Stimulated activated CD4-positive, alpha-beta T cell treated with anti-CD3 and anti-CD28 coated beads, Interleukin-12 subunit alpha, Interleukin-12 subunit beta, amount 100 ng/mL, for 4 hours (primary cell): ENCODE data around the gene GSDMA.
A peak's percentile ranks its signal among the peaks of the same experiment; 100 is the strongest.

ENCODE experiments used
- DNase-seq: peaks from one replicate; pipeline ENCODE4 v3.0.0-alpha.2; 2020

GSDMA gene

GRCh38 chr17:39963829-39964228 lies 1.0 kb downstream of the GSDMA start:
- DNase-seq, result no peak

- no peak for DNase-seq
Measured at GRCh38 chr17:39965017-39965699, 2.4 kb downstream of the GSDMA start.

DNA sequence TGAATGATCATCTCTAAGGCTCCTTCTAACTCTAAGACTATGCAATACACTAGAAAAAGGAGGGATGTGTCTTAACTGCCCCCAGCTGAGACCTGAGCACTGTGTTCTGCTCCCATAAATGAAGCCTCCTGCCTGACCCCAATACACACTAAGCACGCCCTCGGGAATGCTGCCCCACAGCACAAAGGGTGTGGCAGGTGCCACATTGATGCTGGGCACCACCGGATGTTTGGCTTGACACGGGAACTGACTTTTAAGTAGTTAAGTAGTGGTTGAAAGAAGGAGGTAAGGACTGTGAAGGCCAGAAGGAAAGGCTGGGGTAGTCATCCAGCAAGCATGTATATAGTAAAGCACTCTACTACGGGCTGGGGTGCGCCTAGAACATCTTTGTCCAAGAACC lies 4.0 kb downstream of the GSDMA start:
- no peak for DNase-seq

GRCh38 chr17:39968761-39969160 lies 6.0 kb downstream of the GSDMA start:
- no peak for DNase-seq

- DNase-seq, result no peak
Measured at GRCh38 chr17:39969375-39969774, 6.6 kb downstream of the GSDMA start.

DNA sequence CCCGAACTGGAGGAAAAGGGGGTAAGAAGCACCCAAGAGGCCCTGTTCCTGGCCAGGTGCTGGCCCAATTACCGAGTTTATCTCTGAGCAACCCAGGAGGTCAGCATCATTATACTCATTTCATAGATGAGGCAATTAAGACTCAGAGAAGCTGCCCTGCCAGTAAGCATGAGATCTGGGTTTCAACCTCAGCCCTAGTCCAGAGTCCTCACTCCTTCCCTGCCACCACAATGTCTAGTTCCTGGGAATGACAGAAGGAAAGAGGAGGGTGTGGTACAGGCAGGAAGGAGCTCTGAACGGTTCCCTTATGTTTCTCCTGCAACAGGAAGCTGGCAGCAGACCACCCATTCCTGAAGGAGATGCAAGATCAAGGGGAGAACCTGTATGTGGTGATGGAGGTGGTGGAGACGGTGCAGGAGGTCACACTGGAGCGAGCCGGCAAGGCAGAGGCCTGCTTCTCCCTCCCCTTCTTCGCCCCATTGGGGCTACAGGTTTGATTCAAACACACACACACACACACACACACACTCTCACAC lies 7.4 kb downstream of the GSDMA start:
- DNase-seq, result no peak

GRCh38 chr17:39971076-39971603 lies 8.3 kb downstream of the GSDMA start:
- DNase-seq, result no peak

- DNase-seq, result no peak
Measured at GRCh38 chr17:39972271-39972670, 9.5 kb downstream of the GSDMA start.

DNA sequence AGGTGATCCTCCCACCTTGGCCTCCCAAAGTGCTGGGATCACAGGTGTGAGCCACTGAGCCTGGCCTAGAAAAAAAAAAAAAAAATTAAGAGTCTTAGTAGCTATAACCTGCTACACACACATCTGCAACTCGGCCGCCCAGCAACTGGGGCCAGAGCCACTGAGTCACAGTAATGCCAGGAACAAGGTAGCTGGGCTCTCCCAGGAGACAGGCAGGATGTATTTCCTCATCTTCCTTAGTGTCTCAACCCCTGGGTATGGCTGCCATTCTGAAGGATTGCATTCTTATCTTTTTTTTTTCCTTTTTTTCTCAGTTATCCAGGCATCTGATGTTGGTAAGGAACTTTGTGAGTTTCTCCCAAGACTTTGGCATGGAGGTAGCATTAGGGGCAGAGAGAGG lies 10.7 kb downstream of the GSDMA start:
- DNase-seq, result no peak

GRCh38 chr17:39974433-39974832 lies 11.6 kb downstream of the GSDMA start:
- DNase-seq, result no peak

DNA sequence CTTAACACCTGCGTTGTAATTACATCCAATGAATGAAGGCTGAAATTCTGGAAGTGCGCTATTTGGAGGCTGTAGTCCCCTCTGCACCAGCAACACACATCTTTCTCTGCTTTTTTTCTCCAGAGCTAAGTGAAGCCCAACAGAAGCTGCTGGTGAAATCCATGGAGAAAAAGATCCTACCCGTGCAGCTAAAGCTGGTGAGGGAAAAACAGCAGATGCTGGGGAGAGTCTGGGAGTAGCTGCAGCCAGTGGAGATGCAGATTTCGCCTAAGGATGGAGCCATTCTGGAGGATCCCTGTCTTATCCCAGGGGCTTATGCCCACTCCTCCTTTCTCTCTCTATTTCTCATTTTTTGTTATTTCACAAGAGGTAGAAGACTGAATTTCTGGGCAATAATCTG lies 13.0 kb downstream of the GSDMA start:
- DNase-seq, result no peak

DNA sequence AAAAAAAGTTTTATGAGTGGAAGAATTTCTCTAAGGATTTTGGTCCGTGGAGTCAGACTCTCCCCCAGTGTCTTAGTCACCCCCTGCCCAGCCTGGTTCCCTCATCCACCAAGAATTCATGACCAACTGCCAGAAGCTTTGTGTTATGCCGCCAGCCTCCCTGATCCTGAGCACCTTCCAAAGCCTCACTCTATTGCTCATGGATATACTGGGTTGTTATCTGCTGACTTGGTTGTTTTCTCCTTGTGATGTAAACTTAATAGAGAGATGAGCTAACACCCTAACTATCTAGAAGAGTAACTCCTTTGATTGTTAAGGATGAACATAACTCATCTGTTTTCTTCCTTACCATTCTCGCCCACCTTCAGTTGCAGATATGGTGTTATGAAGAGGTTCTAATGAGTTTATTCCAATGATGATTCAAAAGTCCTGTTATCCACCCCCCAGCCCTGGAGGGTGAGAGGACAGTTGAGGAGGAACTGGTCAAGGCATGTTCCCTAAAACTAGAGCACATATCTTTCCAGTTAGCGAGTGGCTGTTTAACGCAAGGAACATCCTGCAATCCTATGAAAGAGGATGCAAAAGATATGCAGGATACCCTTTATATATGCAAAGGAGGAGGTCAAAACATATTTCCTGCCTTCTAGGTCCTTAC lies 16.3 kb downstream of the GSDMA start:
- no peak for DNase-seq

DNA sequence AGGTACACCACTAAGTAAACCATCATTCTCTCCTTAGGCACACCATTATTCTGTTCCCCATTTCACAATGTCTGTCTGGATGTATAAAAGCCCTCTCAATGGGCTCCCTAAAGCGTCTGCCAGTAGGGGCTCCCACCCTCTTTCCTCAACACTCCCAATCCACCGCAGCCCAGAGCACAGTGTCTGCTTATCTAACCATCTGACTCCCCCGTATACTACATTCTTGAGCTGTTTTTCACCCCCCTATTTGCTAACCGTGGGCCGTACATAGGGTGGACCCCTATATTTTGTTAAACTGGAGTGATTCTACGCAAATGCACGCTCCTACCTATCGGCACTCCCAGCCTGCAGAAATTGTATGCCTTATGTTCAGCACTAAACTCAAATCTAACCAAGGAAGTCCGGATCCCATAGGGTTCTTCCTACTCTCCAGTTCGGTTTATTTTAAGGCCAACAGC lies 17.1 kb downstream of the GSDMA start:
- DNase-seq, result no peak

- peak; percentile 96 for DNase-seq
Measured at GRCh38 chr17:39980351-39981206, 17.8 kb downstream of the GSDMA start, which contains the start of gene PSMD3. Gene PSMD3 (plus strand): TSS chr17:39980807. CDS start chr17:39980971, 164 bp downstream.

- no peak for DNase-seq
Measured at GRCh38 chr17:39981207-39981741, 18.5 kb downstream of the GSDMA start.

GRCh38 chr17:39981766-39982375 lies 19.1 kb downstream of the GSDMA start:
- DNase-seq, result no peak

- no peak for DNase-seq
Measured at GRCh38 chr17:39988206-39988810, 25.5 kb downstream of the GSDMA start.

DNA sequence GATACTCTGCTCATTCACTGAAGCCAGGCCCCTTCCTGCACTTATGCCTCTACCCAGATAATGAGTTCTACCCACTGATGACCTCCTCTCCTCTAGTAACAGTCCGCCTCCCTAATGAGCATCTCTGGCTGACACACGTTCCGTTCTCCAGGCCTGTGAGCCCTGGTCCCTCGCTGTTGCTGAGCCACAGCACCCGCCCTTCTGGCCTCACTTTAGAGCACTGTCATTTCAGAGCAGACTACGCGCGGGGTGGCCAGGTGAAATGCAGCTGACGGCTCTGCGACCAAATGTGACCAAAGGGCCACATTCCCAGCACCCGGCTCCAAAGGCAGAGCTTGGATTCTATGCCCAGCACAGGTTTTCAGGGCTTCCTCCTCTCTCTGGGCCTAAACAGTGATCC lies 31.6 kb downstream of the GSDMA start:
- no peak for DNase-seq

- no peak for DNase-seq
Measured at GRCh38 chr17:39995438-39995837, 32.6 kb downstream of the GSDMA start.

DNA sequence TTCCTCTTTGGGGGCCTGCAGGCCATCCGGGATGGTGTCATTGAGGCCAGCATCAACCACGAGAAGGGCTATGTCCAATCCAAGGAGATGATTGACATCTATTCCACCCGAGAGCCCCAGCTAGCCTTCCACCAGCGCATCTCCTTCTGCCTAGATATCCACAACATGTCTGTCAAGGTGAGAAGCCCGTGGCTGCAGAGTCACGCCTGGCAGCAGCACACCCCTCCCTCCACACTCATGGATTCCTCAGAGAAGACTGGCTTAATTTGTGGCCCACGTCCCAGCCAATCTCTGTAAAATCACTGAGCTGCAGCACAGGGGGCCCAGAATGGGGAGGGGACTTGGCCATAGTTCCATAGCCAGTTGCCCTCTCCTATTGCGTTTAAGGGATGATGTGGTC lies 33.4 kb downstream of the GSDMA start:
- DNase-seq, result no peak

DNA sequence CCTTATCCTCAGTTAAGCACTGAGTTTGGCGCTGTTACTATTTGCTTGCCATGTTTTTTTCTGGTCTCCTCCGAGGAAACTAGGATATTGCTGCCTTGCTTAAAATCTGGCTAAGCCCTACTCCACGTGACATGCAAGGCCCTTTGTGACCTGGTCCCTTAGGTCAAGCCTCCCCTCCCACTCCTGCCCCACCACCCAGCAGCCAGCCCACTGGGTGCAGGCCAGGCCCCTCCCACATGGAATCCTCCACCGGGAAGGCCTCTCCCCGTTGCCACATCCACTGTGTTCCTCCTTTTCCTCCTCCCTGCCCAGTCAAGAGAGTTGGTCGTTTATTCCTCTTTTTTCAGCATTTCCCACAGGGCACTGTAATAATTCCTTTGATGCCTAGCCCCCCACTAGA lies 34.0 kb downstream of the GSDMA start:
- no peak for DNase-seq

DNA sequence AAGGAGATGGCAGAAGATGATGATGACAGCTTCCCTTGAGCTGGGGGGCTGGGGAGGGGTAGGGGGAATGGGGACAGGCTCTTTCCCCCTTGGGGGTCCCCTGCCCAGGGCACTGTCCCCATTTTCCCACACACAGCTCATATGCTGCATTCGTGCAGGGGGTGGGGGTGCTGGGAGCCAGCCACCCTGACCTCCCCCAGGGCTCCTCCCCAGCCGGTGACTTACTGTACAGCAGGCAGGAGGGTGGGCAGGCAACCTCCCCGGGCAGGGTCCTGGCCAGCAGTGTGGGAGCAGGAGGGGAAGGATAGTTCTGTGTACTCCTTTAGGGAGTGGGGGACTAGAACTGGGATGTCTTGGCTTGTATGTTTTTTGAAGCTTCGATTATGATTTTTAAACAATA lies 34.7 kb downstream of the GSDMA start:
- DNase-seq, result no peak
